Myocyte (in vitro differentiated cells): Measurements from ENCODE around the gene RAB5B. TPM values are rescaled to one million over a fixed set of nuclear protein-coding genes. Genes with fewer than 3 reads are reported as not detected.

Experiments
- total RNA-seq: library from RNA; depleted of rRNA; stranded (reverse); fragments of >200 nt; gene quantifications from 2 replicates; pipeline ENCODE4 v1.2.3, GENCODE V29; 2014

Gene RAB5B
- total RNA-seq, 1 donor from 2014 or later: 74.9 TPM

Other genes with a start within 250 kb of the RAB5B start
- 2,565 and 2,632 TPM in 2 replicates for gene CD63, start 245.1 kb upstream of the RAB5B start, total RNA-seq
- 6.2 and 6.6 TPM in 2 replicates for gene GDF11, start 231.0 kb upstream of the RAB5B start, total RNA-seq
- gene SARNP, start 156.4 kb upstream of the RAB5B start, total RNA-seq: 71.5 and 75.3 TPM in 2 replicates
- gene ORMDL2, start 156.0 kb upstream of the RAB5B start, total RNA-seq: 8.8 and 12.5 TPM in 2 replicates
- 40.4 and 42.4 TPM in 2 replicates for gene DNAJC14, start 144.5 kb upstream of the RAB5B start, total RNA-seq
- gene MMP19, start 131.1 kb upstream of the RAB5B start, total RNA-seq: 8.6 and 8.8 TPM in 2 replicates
- 29.3 and 32.5 TPM in 2 replicates for gene PYM1, start 46.2 kb upstream of the RAB5B start, total RNA-seq
- 24.2 and 33.1 TPM in 2 replicates for gene DGKA, start 42.9 kb upstream of the RAB5B start, total RNA-seq
- 0.10 and 0.53 TPM in 2 replicates for gene PMEL, start 8.0 kb upstream of the RAB5B start, total RNA-seq
- gene CDK2, start 7.2 kb upstream of the RAB5B start, total RNA-seq: 7.6 and 9.5 TPM in 2 replicates
- 14.0 and 15.8 TPM in 2 replicates for gene SUOX, start 23.2 kb downstream of the RAB5B start, total RNA-seq
- gene IKZF4, start 47.0 kb downstream of the RAB5B start, total RNA-seq: 1.1 and 3.0 TPM in 2 replicates
- gene RPS26, start 67.8 kb downstream of the RAB5B start, total RNA-seq: 451 and 1,430 TPM in 2 replicates
- gene ERBB3, start 106.1 kb downstream of the RAB5B start, total RNA-seq: 178 and 188 TPM in 2 replicates
- 233 and 241 TPM in 2 replicates for gene PA2G4, start 130.5 kb downstream of the RAB5B start, total RNA-seq
- 1,498 and 1,992 TPM in 2 replicates for gene RPL41, start 142.6 kb downstream of the RAB5B start, total RNA-seq
- 4.9 and 5.5 TPM in 2 replicates for gene ZC3H10, start 144.2 kb downstream of the RAB5B start, total RNA-seq
- 442 and 481 TPM in 2 replicates for gene ESYT1, start 154.2 kb downstream of the RAB5B start, total RNA-seq
- gene MYL6B, start 178.5 kb downstream of the RAB5B start, total RNA-seq: 3,936 and 4,339 TPM in 2 replicates
- 883 and 1,119 TPM in 2 replicates for gene MYL6, start 184.3 kb downstream of the RAB5B start, total RNA-seq
- 75.8 and 80.0 TPM in 2 replicates for gene SMARCC2, start 215.4 kb downstream of the RAB5B start, total RNA-seq
- 90.4 and 121 TPM in 2 replicates for gene RNF41, start 247.8 kb downstream of the RAB5B start, total RNA-seq